GM12878 (cell line): Measurements from ENCODE around the gene CTRB1. TPM values are rescaled to one million over a fixed set of nuclear protein-coding genes. Genes with fewer than 3 reads are reported as not detected.

Source experiments
- BRCA1 ChIP-seq: IDR thresholded peaks from 2 replicates; pipeline ENCODE4 v1.6.1; 2011; ENCODE audit warnings: low read depth, low read length, improper control_type of control experiment
- CHD1 ChIP-seq: IDR thresholded peaks from 2 replicates; pipeline ENCODE4 v1.6.1; 2012; ENCODE audit warnings: low read depth, low read length, improper control_type of control experiment
- CTCF ChIP-seq, 3 experiments: IDR thresholded peaks in 2 of 3; conservative IDR thresholded peaks in 1 of 3; 2 replicates each; pipeline ENCODE4 v1.5.1; 2011; ENCODE audit warnings: low read depth in 3 of 3, low read length in 3 of 3, mild to moderate bottlenecking in 3 of 3, control low read depth in 2 of 3, moderate library complexity in 2 of 3, inconsistent platforms in 1 of 3, mixed read lengths in 1 of 3; ENCODE audit not compliant: control insufficient read depth in 2 of 3, insufficient read depth in 1 of 3; ENCODE audit errors: extremely low read depth in 1 of 3
- CUX1 ChIP-seq: IDR thresholded peaks from 2 replicates; pipeline ENCODE4 v1.6.1; 2012; ENCODE audit warnings: improper control_type of control experiment, low read depth, low read length; ENCODE audit not compliant: insufficient replicate concordance
- E4F1 ChIP-seq: fragments of 450-650 bp; IDR thresholded peaks from 2 replicates; pipeline ENCODE4 v1.6.1; 2018; ENCODE audit warnings: borderline replicate concordance, mild to moderate bottlenecking; ENCODE audit not compliant: partially characterized antibody
- EZH2 ChIP-seq: IDR thresholded peaks from 2 replicates; pipeline ENCODE4 v1.6.1; 2012; ENCODE audit warnings: low read depth, mild to moderate bottlenecking, control low read depth, inconsistent platforms, low read length, borderline replicate concordance; ENCODE audit not compliant: control insufficient read depth
- GABPA ChIP-seq: IDR thresholded peaks from 2 replicates; pipeline ENCODE4 v1.6.1; 2014; ENCODE audit warnings: antibody characterized with exemption, low read depth, mild to moderate bottlenecking, inconsistent platforms
- IKZF2 ChIP-seq, 2 experiments: fragments of 450-650 bp; IDR thresholded peaks; 2 replicates each; pipeline ENCODE4 v1.6.1; 2017; ENCODE audit warnings: mild to moderate bottlenecking in 2 of 2, moderate library complexity in 2 of 2
- NFIC ChIP-seq: IDR thresholded peaks from 2 replicates; pipeline ENCODE4 v1.6.1; 2012; ENCODE audit warnings: low read depth, mild to moderate bottlenecking, inconsistent platforms, low read length, moderate library complexity
- PBX3 ChIP-seq: IDR thresholded peaks from 2 replicates; pipeline ENCODE4 v1.6.1; 2011; ENCODE audit warnings: mild to moderate bottlenecking, low read depth, low read length, moderate library complexity; ENCODE audit not compliant: insufficient replicate concordance
- PKNOX1 ChIP-seq: fragments of 450-650 bp; IDR thresholded peaks from 2 replicates; pipeline ENCODE4 v1.6.1; 2016; ENCODE audit warnings: mild to moderate bottlenecking
- POLR2A ChIP-seq: IDR thresholded peaks from 2 replicates; pipeline ENCODE4 v1.6.1; 2011; ENCODE audit warnings: low read depth, mild to moderate bottlenecking, low read length
- RUNX3 ChIP-seq: IDR thresholded peaks from 2 replicates; pipeline ENCODE4 v1.6.1; 2012; ENCODE audit warnings: low read length, inconsistent platforms
- SMAD5 ChIP-seq: IDR thresholded peaks from 2 replicates; pipeline ENCODE4 v1.6.1; 2016; ENCODE audit warnings: antibody characterized with exemption, low read depth
- SMC3 ChIP-seq: IDR thresholded peaks from 2 replicates; pipeline ENCODE4 v1.6.1; 2011; ENCODE audit warnings: low read length, improper control_type of control experiment, borderline replicate concordance
- SPI1 ChIP-seq: IDR thresholded peaks from 2 replicates; pipeline ENCODE4 v1.6.1; 2011; ENCODE audit warnings: low read depth, mild to moderate bottlenecking, low read length, moderate library complexity, borderline replicate concordance; ENCODE audit not compliant: insufficient read depth
- ZNF622 ChIP-seq: fragments of 450-650 bp; IDR thresholded peaks from 2 replicates; pipeline ENCODE4 v1.6.1; 2017; ENCODE audit warnings: mild to moderate bottlenecking, inconsistent platforms
- polyA plus RNA-seq, 11 experiments: library from polyadenylated mRNA; depleted of rRNA in 4 of 11; unstranded in 6 of 11; stranded (reverse) in 5 of 11; fragments of >200 nt; fragmentation: Nextera tagmentation in 4 of 11; fragmentation: Illumina TruSeq in 1 of 11; extraction: Ambion mirVana in 4 of 11; extraction: Trizol in 1 of 11; gene quantifications; 1 replicate in 1 of 11; 2 replicates in 10 of 11; pipeline versions ENCODE4 v1.2.1 to v1.2.3, GENCODE V29; 2011 to 2016; ENCODE audit warnings: inconsistent platforms in 2 of 11, missing spikeins in 2 of 11, low read depth in 1 of 11
- total RNA-seq, 4 experiments: library from RNA; depleted of rRNA in 3 of 4; stranded (reverse); fragments of >200 nt in 3 of 4; fragmentation: Illumina TruSeq in 1 of 4; extraction: Trizol in 1 of 4; gene quantifications; 2 replicates each; pipeline versions ENCODE4 v1.2.1 to v1.2.3, GENCODE V29; 2013 to 2021

Gene CTRB1
- total and polyA plus RNA-seq, 10 of the 15 experiments (the other 5 are each of a cell fraction or from before 2014, with no cell fraction given), result 0.28 to 4.4 TPM; not detected in 8

GRCh38 chr16:75244844-75245758, 26.3 kb downstream of the CTRB1 start (continued):
- no peak for TF ChIP-seq E4F1
- no peak for TF ChIP-seq PBX3
- no peak for TF ChIP-seq EZH2
- peak; percentile 56 to 68 for TF ChIP-seq IKZF2 (IDR thresholded peaks at IDR 0.05)
- TF ChIP-seq ZNF622, result no peak
- no peak for TF ChIP-seq CHD1
- peak; percentile 79 for TF ChIP-seq SPI1
- no peak for TF ChIP-seq BRCA1
- TF ChIP-seq SMAD5, result no peak
- no peak for TF ChIP-seq PKNOX1
- no peak for TF ChIP-seq SMC3
- no peak for TF ChIP-seq NFIC
- TF ChIP-seq POLR2A, result no peak
- TF ChIP-seq CTCF (IDR thresholded peaks at IDR 0.05 in 2 of 3, conservative IDR thresholded peaks at IDR 0.05 in 1 of 3; ENCODE audit: control insufficient read depth in 2 of 3, extremely low read depth in 1 of 3, insufficient read depth in 1 of 3, low read depth in 3 of 3, low read length in 3 of 3), result no peak
- TF ChIP-seq GABPA, result no peak
- no peak for TF ChIP-seq CUX1
- TF ChIP-seq RUNX3, result peak; percentile 69
